Measurements from ENCODE around the gene MEGF11.

- TF ChIP-seq CTCF (IDR thresholded peaks at IDR 0.05) (no peak), POLR2A (IDR thresholded peaks at IDR 0.05) (no peak)
Observed at GRCh38 chr15:65917936-65918335, 335.6 kb downstream of the MEGF11 start.

Data from Peyer's patch (tissue), 4 donors.